K562 (cell line): Measurements from ENCODE around the gene ITPR1. TPM values are rescaled to one million over a fixed set of nuclear protein-coding genes. Genes with fewer than 3 reads are reported as not detected.

Experiments
- ATAC-seq: fragments of 200-7000 bp; cut with Tn5 transposase; 3 replicates; pipeline ENCODE4 v1.9.1; 2020; ENCODE audit warnings: moderate library complexity
- BruUV-seq: library from RNA; stranded (reverse); fragments of 400-500 nt; replicated peaks from 2 replicates; lab custom pipeline; 2021; lab: Mats Ljungman, UMichigan
- CTCF ChIA-PET: fragments of 300-600 bp; formaldehyde crosslinking; extraction: SDS; loops from one replicate; lab custom pipeline; 2021; ENCODE audit warnings: low intra/inter-chr PET ratio; lab: Yijun Ruan, JAX
- POLR2A ChIA-PET: fragments of 300-600, 350-650 bp; sonication (Branson Sonifier 250); formaldehyde crosslinking; extraction: SDS; loops from one replicate; lab custom pipeline; 2021; ENCODE audit warnings: antibody characterized with exemption, inconsistent platforms; lab: Yijun Ruan, JAX
- DNase-seq, 4 experiments: peaks; one replicate each; pipeline versions ENCODE4 v3.0.0 to v3.0.0-alpha.2; 2011 to 2018; ENCODE audit warnings: low spot score in 3 of 4, mixed read lengths in 3 of 4; ENCODE audit errors: extremely low read depth in 1 of 4
- FAIRE-seq: peaks from 2 replicates; lab custom pipeline; 2011; peaks lifted over from hg19 to GRCh38; lab: Jason Lieb, UNC
- H2AFZ ChIP-seq: 2 replicates; pipeline ENCODE4 v1.6.0; 2011; ENCODE audit warnings: low read depth, low read length, control low read depth, inconsistent platforms
- H3K27ac ChIP-seq: fragments of 200-600 bp; 3 replicates; pipeline ENCODE4 v1.8.0; 2011; ENCODE audit warnings: low read depth, mild to moderate bottlenecking, control low read depth, inconsistent platforms, low read length, moderate library complexity, mixed read lengths; ENCODE audit errors: extremely low read depth
- H3K27me3 ChIP-seq, 2 experiments: fragments of 300-600 bp in 1 of 2; 2 replicates in 1 of 2; 3 replicates in 1 of 2; pipeline versions ENCODE4 v1.6.0 to v1.8.0; 2011; ENCODE audit warnings: inconsistent platforms in 2 of 2, low read length in 2 of 2, mild to moderate bottlenecking in 1 of 2, mixed read lengths in 1 of 2, moderate library complexity in 1 of 2; ENCODE audit not compliant: control insufficient read depth in 2 of 2, insufficient read depth in 2 of 2
- H3K36me3 ChIP-seq: fragments of 300-600 bp; 3 replicates; pipeline ENCODE4 v1.8.0; 2011; ENCODE audit warnings: mild to moderate bottlenecking, low read length, inconsistent platforms; ENCODE audit not compliant: control insufficient read depth, insufficient read depth
- H3K4me1 ChIP-seq, 2 experiments: fragments of 200-600 bp in 1 of 2; replicated peaks in 1 of 2; 2 replicates in 1 of 2; 3 replicates in 1 of 2; pipeline versions ENCODE4 v1.5.1 to v1.8.0; 2011; ENCODE audit warnings: inconsistent platforms in 2 of 2, low read length in 2 of 2, mild to moderate bottlenecking in 1 of 2, mixed read lengths in 1 of 2, moderate library complexity in 1 of 2; ENCODE audit not compliant: control insufficient read depth in 2 of 2, insufficient read depth in 2 of 2
- H3K4me2 ChIP-seq: 2 replicates; pipeline ENCODE4 v1.6.1; 2011; ENCODE audit warnings: low read length, control low read depth, inconsistent platforms, mixed read lengths; ENCODE audit not compliant: insufficient read depth
- H3K4me3 ChIP-seq: fragments of 200-600 bp; sonication (generic), shearing (Covaris generic); 2 replicates; pipeline ENCODE4 v1.5.1; 2016; ENCODE audit warnings: control low read depth, inconsistent platforms
- H3K79me2 ChIP-seq: fragments of 200-600 bp; 3 replicates; pipeline ENCODE4 v1.8.0; 2011; ENCODE audit warnings: low read length, inconsistent platforms; ENCODE audit not compliant: control insufficient read depth, insufficient read depth
- H3K9ac ChIP-seq, 2 experiments: 2 replicates each; pipeline versions ENCODE4 v1.6.0 to v1.6.1; 2011; ENCODE audit warnings: low read depth in 2 of 2, low read length in 2 of 2, control low read depth in 1 of 2, inconsistent platforms in 1 of 2, mild to moderate bottlenecking in 1 of 2, mixed read lengths in 1 of 2; ENCODE audit not compliant: insufficient read depth in 1 of 2
- H3K9me1 ChIP-seq: one replicate; pipeline ENCODE4 v1.6.0; 2011; ENCODE audit warnings: inconsistent platforms, mild to moderate bottlenecking, low read length, moderate library complexity; ENCODE audit not compliant: control insufficient read depth, insufficient read depth
- H3K9me3 ChIP-seq: replicated peaks from 2 replicates; pipeline ENCODE4 v1.5.1; 2011; ENCODE audit warnings: low read depth, low read length, inconsistent platforms; ENCODE audit not compliant: control insufficient read depth, insufficient read depth
- H4K20me1 ChIP-seq: replicated peaks from 2 replicates; pipeline ENCODE4 v1.6.1; 2011; ENCODE audit warnings: low read length, inconsistent platforms, mixed read lengths; ENCODE audit not compliant: control insufficient read depth, insufficient read depth
- RERE ChIP-seq: sonication (generic); formaldehyde crosslinking; IDR thresholded peaks from 2 replicates; pipeline ENCODE4 v1.8.0; 2023; ENCODE audit warnings: missing genetic modification reagents, mild to moderate bottlenecking, borderline replicate concordance
- WGBS: fragments of 100-300 bp; shearing (Covaris generic); methylation state at CpG from one replicate; pipeline ENCODE4 v1.1.6; 2016; ENCODE audit warnings: low coverage, mixed read lengths; ENCODE audit not compliant: insufficient coverage; ENCODE audit errors: missing lambda C conversion rate; 5-methylcytosine and 5-hydroxymethylcytosine counted together
- in situ Hi-C: fragments of 300-500 bp; cut with MboI; formaldehyde crosslinking; loops from 4 replicates; pipeline ENCODE4 v1.15.0; 2018; ENCODE audit warnings: inconsistent platforms, mixed read lengths
- intact Hi-C: fragments of 100-400 bp; cut with micrococcal nuclease; formaldehyde crosslinking; loops from 2 replicates; pipeline ENCODE4 v1.14.2; 2022
- polyA plus RNA-seq, 8 experiments: library from polyadenylated mRNA; depleted of rRNA in 4 of 8; stranded (reverse) in 5 of 8; unstranded in 3 of 8; fragments of >200 nt; fragmentation: Nextera tagmentation in 2 of 8; fragmentation: Illumina TruSeq in 1 of 8; extraction: Ambion mirVana in 2 of 8; extraction: Trizol in 1 of 8; gene quantifications; 2 replicates each; pipeline versions ENCODE4 v1.2.1 to v1.2.3, GENCODE V29; 2011 to 2014; ENCODE audit warnings: inconsistent platforms in 1 of 8, missing spikeins in 1 of 8
- total RNA-seq, 7 experiments: library from RNA; depleted of rRNA in 6 of 7; stranded (reverse); fragments of >200 nt in 6 of 7; fragmentation: Illumina TruSeq in 2 of 7; extraction: Trizol in 2 of 7; gene quantifications; 2 replicates each; pipeline versions ENCODE4 v1.2.1 to v1.2.3, GENCODE V29; 2011 to 2021; ENCODE audit warnings: low replicate concordance in 1 of 7

Gene ITPR1
- total and polyA plus RNA-seq, 9 of the 15 experiments (the other 6 are each of a cell fraction or from before 2014, with no cell fraction given) = 22.4 to 40.0 (median 27.4) TPM

- POLR2A ChIA-PET = interaction anchor here (0.6 kb wide), 1 partner anchor 40 kb away, joined by 3 read pairs; no protein-coding TSS in a partner anchor
- no peak overlapping the region for H3K27ac ChIP-seq
- FAIRE-seq (no peak), DNase-seq (no peak), ATAC-seq (no peak)
- TF ChIP-seq RERE (CRISPR knock-in tag) = no peak
- H3K9me3 ChIP-seq = no peaks in the 10 kb centered on the region
- intact Hi-C loops = no loop called here
- CTCF ChIA-PET = no interaction called here
- H3K9me1 ChIP-seq = no peaks in the 10 kb centered on the region
- no peak overlapping the region for H3K4me2 ChIP-seq
- H4K20me1 ChIP-seq = no peaks in the 10 kb centered on the region
- in situ Hi-C loops = no loop called here
- no peak overlapping the region for H2AFZ ChIP-seq
- H3K4me3 ChIP-seq = no peak overlapping the region
- WGBS = 66% methylated on average over 3 of the region's 3 CpGs
- peaks cover 0 to 20% of the 10 kb centered on the region in 2 experiments; a peak in 4 of 5 replicates for H3K4me1 ChIP-seq
- H3K79me2 ChIP-seq = no peaks in the 10 kb centered on the region
- H3K9ac ChIP-seq = no peak overlapping the region
- H3K36me3 ChIP-seq = no peaks in the 10 kb centered on the region
- no peaks in the 10 kb centered on the region for H3K27me3 ChIP-seq
- BruUV-seq = no TSS peak
These were observed 281.4 kb downstream of the ITPR1 start for GRCh38 chr3:4774531-4774930.
